Upper lobe of left lung (tissue), 4 donors: ENCODE results near the gene PCMTD2.
"Not testable (repeated sequence)": the region's sequence is repeated elsewhere in the genome, so short reads cannot be mapped to it uniquely, and the experiment has no call there.

Source experiments
- EP300 ChIP-seq, 4 donors: sonication (generic); formaldehyde crosslinking; IDR thresholded peaks; one replicate each; pipeline ENCODE4 v1.5.1; 2017; ENCODE audit warnings: antibody characterized with exemption in 4 of 4, control low read depth in 2 of 4
- TF ChIP-seq, protein P1 (sequence below), 6 experiments: fragments of 450-650 bp in 4 of 6; fragments of 200-600 bp in 2 of 6; sonication (generic) in 2 of 6; IDR thresholded peaks; one replicate each; pipeline ENCODE4 v1.5.1; 2016 to 2019; ENCODE audit warnings: antibody characterized with exemption in 6 of 6

DNA sequence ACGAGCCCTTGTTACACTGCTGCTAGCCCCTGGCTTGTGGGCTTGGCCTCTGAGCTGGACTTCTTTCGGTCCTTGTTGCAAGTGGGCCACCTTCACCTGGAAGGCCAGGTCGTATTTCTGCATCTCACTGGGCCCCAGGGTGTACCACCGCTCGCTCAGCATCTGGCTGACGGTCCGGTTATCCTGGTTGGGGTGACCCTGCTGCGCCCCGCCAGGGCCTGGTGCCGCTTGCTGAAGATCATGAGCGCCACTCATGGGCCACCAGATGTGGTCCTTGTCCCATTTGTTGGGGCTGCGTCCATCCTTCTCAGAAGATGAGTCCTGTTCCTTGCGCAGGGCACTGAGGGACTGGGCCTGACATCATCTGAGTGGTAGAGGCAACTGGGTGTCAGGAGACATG, 36.6 kb downstream of the PCMTD2 start:
- TF ChIP-seq, protein P1, sequence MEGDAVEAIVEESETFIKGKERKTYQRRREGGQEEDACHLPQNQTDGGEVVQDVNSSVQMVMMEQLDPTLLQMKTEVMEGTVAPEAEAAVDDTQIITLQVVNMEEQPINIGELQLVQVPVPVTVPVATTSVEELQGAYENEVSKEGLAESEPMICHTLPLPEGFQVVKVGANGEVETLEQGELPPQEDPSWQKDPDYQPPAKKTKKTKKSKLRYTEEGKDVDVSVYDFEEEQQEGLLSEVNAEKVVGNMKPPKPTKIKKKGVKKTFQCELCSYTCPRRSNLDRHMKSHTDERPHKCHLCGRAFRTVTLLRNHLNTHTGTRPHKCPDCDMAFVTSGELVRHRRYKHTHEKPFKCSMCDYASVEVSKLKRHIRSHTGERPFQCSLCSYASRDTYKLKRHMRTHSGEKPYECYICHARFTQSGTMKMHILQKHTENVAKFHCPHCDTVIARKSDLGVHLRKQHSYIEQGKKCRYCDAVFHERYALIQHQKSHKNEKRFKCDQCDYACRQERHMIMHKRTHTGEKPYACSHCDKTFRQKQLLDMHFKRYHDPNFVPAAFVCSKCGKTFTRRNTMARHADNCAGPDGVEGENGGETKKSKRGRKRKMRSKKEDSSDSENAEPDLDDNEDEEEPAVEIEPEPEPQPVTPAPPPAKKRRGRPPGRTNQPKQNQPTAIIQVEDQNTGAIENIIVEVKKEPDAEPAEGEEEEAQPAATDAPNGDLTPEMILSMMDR (IDR thresholded peaks at IDR 0.05) = not testable (repeated sequence)
- not testable (repeated sequence) for TF ChIP-seq EP300 (IDR thresholded peaks at IDR 0.05)
